NOMO-1 (cell line): ENCODE measurements around the gene MYO3B.
"Not testable (repeated sequence)": the region's sequence is repeated elsewhere in the genome, so short reads cannot be mapped to it uniquely, and the experiment has no call there.

ENCODE experiments used
- DNase-seq, 2 experiments: peaks; one replicate each; lab custom pipeline; 2025; ENCODE audit not compliant: unreplicated experiment in 2 of 2; lab: John Stamatoyannopoulos, UW

Gene MYO3B

DNA sequence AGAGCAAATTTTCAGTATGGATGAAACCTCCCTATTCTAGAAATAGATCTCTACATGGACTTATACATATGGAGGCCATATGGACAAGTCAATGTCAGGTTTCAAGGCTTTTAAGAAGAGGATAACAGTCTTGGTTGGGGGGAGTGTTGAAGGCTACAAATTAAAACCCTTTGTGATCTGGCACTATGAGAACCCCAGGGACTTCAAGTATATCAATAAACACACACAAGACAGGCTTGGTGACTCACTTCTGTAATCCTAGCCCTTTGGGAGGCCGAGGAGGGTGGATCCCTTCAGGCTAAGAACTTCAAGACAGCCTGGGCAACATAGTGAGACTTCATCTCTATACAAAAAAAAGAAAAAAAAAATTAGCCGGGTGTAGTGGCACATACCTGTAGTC, 410.0 kb downstream of the MYO3B start:
- no peak for DNase-seq

DNA sequence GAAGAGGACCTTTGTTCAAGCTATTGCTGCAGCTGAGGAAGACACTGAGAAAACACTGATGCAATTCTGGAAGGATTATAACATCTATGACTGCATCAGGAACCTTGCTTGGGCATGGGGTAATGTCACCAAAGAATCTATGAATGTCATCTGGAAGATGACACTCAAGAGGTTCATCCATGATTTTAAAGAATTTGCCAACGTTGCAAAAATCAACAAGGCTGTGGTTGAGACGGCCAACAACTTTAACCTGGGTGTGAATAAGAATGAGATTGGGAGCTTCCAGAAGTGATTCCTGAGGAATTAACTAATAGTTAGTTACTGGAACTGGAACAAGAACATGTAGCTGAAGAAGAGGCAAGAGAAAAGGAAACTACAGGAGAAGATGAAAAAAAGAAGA, 410.8 kb downstream of the MYO3B start:
- DNase-seq: no peak

DNA sequence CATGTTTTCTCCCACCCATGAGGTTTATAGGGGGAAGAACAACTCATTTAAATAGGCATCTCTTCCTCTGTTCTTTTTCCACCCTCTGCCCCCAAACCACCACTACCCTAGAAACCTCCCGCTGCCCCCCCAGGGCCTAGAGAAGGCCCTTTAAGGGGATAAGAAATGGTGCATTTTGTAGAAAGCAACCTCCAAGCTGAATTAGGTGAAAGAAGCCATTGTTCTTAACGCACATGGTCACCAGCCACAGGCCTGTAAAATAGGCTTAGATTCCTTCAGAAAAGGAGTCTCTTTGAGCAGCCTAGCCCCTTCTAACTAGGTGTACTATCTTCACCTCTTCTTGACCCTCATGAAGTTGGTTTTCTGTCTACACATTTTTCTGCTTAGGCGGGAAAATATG, 418.6 kb downstream of the MYO3B start:
- DNase-seq: no peak

DNA sequence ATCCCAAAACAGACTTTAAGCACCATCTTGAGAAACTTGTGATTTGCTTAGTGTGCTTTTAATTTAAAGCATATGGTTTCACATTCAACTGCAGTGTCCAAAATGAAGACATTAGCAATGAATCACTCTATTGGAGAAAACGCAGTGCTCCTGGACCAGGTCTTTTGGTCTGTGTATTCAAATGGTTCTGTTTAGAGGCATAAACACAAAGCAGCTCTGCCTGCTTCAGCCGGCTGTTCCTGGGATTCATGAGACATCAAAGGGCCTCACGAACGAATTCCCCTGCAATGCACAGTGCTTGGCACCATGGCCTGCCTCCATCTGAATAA, 420.1 kb downstream of the MYO3B start:
- DNase-seq: no peak

DNA sequence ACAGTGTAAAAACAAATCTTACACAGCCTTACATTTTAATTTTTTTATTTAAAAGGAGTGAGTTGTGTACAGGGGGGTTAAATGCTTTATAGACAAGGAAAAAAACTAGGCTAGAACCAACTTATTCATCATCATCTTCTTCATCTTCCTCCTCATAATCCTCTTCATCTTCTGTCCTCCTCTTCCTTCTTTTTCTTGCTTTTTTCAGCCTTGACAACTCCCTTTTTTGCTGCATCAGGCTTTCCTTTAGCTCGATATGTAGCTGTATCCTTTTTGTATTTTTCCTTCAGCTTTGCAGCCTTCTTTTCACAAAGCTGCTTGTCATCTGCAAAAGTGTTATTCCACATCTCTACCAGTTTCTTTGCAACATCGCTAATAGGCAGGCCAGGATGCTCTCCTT, 423.5 kb downstream of the MYO3B start:
- DNase-seq: no peak

DNA sequence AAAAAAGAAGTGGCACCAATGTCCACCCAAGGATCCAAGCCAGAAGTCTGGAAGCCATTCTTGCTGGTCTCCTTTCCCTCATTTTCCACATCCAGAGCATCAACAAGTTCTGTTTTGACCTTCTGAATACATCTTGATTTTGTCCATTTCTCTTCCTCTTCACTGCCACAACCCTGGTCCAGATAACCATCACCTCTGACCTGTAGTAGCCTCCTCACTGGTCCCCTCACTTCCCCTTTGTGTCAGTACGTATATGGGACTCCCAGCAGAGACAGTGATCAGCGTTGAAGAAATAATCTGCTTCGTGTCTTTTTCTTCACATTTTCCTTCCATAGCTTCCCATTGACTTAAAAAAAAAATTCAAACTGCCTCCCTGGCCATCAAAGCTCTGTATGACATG, 427.9 kb downstream of the MYO3B start:
- no peak for DNase-seq

DNA sequence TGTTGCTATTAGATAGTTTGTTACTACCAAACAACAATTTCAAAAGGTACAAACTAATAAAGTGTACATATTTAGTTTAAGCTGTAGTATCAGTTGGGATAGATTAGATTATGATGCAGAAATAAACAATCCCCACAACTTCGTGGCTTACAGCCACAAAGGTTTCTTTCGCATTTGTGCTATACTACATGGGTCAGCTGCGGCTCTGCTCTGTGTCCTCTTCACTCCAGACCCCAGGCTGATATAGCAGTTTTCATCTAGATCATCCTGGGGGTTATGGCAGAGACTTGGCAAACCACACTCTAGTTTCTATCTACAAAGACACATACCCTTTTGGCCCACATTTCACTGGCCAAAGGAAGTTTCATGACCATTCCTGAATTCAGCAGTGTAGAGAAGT, 429.2 kb downstream of the MYO3B start:
- DNase-seq: no peak

DNA sequence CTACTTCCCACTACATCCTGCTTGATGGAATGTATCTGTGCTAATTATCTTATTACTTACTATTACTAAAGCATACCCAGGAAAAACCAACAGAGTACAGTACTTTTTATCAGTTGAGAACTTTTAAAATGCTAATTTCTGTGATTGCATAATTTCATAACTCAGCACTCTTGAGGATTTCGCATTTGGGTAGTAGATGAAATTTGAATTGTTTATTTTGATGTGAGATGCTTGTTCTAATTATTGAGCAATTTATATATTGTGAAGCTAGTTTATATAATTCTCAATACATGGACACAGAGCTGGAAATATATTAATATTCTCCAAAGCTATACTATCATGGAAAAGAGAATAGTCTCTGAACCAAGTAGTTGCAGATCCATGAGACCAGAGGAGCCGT, 432.7 kb downstream of the MYO3B start:
- DNase-seq: no peak

DNA sequence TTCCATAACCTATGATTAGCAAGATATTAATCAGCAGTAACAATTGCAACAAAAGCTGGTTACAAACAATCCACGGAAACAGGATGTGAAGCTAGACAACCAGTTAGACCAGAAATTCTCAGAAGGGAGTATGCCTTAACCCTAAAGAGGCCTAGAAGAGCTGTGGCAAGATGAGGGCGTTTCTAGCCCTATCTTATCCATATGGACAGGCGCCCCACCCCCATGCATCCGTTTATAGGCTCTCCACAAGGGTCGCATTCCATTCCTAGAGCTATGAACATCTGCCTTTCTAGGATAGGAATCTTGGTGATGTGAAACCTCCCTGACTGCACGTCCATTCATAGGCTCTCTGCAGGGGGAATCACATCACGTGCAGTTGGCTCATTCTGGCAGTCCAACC, 441.0 kb downstream of the MYO3B start:
- not testable (repeated sequence) for DNase-seq

DNA sequence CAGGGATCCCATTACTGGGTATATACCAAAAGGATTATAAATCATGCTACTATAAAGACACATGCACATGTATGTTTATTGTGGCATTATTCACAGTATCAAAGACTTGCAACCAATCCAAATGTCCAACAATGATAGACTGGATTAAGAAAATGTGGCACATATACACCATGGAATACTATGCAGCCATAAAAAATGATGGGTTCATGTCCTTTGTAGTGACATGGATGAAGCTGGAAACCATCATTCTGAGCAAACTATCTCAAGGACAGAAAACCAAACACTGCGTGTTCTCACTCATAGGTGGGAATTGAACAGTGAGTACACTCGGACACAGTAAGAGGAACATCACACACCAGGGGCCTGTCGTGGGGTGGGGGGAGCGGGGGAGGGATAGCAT, 457.1 kb downstream of the MYO3B start:
- not testable (repeated sequence) for DNase-seq

DNA sequence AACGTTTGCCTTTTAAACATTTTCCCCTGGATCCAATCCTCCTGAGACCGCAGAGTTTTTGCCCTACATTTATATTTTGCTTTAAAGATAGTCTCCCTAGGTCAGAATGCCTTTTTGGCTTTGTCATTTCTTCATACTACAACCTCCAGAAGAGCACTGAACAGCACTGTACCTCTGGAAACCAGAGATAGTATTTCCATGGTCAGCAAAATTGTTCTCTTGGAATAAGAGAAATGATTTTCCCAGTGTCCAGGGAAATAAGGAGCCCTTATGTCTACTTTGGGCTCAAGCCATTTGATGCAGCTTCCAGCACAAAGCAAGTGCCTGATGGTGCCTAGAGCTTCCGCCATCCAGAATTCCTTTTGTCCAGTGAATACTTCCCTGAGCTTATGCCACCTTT, 461.7 kb downstream of the MYO3B start:
- DNase-seq: no peak

DNA sequence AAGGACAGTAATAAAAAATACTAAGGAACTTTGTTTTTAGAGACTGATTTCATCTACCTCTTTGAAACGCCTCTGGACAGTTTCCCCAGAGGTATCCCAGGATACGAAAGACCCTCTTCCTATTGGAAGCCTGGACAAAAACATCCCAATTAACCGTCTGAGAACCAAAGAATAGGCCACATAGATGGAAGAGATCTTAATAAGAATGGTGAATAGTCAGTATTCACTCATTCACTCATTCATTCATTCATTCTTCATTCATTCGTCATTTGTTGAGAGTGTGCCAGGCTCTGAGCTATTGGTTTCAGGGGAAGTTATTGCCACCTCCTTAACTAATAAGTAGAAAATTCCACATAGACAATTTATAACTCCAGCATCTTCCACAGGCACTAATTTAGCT, 464.0 kb downstream of the MYO3B start:
- no peak for DNase-seq

DNA sequence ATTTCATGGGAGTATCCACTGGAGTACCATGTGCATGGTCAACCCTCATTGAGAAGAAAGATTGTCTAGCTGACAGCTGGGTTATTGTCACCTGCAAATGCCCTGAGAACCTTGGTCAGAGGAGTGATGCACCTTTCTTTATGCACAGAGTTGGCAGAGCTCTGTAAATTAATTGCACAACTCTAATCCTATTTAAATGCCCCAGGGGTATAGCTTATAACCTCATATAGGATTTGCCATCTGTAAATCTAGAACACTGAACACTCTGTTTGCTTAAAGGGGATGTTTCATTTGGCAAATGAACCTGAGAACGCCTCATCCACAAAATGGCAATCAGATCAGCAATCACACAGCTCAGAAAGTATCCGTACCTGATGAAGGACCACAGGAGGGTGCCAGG, 465.4 kb downstream of the MYO3B start:
- DNase-seq: no peak

DNA sequence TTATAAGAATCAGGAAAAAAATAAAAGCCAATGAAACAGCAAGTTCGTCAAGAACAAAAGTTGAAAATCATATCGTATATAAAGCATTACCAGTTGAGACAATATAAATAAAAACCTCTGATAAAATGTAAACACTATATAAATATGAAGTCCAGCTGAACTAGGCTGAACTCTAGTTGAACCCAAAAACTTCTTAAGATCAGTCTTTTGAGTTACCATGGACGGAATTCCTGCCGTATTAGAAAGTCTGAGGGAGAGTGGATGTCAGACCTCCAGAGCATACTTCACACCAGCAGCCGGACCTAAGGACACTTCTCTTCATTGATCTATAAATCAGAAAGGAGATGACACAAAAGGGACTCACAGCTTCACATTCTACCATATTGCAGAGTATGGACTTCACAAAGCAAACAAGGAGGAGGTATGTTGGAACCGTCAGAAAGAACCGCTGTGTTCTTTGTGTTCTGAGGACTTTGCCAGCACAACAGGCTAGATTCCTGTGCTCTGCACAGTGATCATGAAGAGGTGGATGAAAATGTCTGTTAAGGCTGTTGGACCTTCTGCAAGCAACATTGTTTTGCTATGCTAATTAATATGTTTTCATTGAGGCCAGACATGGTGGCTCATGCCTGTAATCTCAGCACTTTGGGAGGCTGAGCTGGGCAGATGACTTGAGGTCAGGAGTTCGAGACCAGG, 469.9 kb downstream of the MYO3B start:
- no peak for DNase-seq

DNA sequence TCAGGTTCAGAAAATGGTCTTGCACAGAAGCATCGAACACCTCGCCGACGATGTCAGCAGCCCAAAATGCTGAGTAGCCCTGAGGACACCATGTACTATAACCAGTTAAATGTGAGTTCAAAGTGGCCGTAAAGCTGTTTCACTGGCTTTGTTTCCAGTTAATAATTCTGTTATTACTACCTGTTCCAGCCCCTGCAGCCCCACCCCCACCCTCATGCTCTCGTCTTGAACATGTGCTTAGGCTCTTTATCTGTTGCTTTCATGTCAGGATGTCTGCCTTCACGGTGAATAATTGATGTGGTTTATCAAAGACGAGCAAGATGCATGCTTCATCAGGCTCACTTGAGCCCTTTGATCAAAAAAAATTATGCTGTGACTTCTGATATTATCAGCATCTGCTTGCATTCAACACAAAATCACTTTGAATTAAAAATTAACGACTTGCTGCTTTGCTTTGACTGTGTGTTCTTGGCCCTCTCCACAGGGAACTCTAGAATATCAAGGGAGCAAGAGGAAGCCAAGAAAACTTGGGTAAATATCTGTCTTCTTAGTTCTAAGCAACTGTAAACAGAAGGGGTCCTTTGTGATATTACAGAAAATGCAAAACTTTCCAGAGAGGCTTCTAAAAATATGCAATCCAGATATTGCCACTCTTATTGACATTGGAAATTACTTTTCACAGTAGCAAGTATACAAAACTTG, 473.8 kb downstream of the MYO3B start:
- DNase-seq: no peak

DNA sequence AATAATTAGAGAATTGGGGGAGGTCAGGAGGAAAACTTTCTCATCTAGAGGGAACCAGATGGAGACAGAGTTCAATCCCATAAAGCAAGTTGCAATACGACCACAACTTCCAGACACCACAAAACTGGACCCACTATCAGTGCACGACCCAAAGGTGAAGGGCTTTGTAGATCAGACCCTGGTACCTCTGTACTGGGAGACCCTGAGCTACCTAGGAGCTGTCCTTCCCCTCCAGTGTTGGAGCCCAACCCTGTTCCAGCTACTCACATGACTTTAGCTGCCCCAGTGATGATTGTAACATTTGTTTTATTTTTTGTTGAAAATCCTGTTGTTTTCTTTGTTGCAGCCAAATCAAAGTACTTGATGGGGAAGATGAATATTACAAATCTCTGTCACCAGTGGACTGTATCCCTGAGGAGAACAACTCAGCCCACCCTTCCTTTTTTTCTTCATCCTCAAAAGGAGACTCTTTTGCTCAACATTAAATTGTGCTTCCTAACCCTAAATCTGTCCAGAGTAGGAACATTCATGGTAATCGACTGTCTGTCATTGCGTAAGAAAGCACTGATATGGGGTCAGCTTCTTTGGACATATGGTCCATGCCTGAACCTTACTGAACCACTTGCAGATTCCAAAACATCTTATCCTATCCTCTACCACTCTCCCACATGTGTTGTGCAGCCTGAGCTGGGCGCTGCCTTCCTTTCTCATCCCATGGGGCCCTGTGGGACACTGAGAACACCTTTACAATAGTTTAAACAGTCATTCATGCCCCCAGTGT, 474.9 kb downstream of the MYO3B start:
- DNase-seq: no peak

DNA sequence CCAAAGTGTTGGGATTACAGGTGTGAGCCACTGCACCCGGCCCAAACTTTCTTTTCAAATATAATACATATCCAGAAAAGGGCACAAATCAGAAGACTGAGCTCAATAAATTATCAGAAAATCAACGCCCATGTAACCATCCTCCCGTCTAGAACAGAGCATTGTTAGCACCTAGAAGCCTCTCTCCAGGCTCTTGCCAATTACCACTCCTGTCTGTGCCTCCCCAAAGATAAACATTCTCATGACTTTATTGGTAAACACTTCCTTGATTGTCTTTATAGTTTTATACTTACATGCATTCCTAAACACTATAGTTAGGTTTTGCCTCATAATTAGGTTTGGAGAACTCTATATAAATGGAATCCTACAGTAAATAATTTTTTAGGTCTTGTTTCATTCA, 478.7 kb downstream of the MYO3B start:
- DNase-seq: no peak

DNA sequence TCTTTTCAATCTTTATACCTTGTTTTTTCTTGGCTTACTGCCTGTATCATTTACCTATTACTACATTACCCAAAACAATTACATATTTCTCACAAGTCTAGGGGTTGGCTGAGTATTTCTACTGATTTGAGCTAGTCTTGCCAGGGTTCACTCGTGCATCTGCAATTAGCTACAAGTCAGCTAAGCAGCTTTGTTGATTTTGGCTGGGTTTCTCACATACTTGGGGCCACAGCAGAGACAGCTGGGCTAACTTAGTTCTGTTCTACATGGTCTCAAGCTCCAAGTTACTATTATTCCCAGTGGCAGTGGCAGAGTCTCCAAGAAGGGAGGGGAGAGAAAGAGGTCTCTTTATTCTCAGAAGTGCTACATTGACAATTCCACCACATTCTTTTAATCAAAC, 482.5 kb downstream of the MYO3B start:
- DNase-seq: no peak

DNA sequence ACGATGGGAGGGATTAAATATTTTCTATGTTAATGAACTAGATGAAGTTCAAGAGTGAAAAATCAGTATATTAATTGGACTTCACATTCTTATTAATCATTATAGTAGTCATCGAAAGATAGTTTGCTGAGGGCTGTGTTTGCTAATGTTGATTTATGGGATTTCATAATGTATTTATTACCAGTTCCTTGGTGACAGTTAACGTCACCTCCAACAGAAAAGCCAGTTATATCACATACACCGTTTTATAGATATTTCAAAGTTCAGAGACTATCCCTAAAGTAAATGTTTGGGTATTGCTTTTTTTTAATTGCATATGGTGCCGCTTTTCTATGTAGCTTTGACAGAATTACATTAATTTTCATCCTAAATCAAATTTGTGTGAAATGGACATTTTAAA, 487.8 kb downstream of the MYO3B start:
- no peak for DNase-seq

DNA sequence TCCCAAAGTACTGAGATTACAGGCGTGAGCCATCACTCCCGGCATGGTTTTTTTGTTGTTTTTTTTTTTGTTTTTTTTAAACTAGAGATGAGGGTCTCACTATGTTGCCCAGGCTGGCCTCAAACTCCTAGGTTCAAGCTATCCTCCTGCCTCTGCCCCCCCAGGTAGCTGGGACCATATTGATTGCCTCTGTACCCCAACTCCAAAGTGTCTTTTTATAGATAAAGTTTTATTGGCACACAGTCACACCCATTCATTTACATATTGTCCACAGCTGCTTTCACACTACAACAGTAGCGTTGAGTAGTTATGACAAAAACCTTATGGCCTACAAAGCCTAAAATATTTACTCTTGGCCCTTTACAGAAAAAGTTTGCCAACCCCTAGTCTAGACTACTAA, 492.0 kb downstream of the MYO3B start:
- no peak for DNase-seq

DNA sequence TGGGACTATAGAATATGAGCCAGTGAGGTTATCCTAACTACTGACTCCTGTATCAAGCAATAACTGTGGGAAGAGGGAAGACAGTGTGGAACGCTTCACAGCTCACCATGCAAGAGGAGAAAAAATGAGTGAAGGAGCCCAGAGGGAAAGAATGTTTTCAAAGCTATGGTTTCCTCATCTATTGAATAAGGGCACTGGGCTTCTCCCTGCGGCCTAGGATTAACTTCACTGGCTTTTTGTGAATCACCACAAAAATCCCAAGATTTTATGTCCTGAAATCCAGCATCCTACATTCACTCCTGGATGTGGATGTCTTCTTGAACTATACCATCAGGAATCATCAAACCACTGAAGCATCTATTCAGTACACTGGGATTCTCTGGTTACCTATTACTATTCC, 492.7 kb downstream of the MYO3B start:
- DNase-seq: no peak

DNA sequence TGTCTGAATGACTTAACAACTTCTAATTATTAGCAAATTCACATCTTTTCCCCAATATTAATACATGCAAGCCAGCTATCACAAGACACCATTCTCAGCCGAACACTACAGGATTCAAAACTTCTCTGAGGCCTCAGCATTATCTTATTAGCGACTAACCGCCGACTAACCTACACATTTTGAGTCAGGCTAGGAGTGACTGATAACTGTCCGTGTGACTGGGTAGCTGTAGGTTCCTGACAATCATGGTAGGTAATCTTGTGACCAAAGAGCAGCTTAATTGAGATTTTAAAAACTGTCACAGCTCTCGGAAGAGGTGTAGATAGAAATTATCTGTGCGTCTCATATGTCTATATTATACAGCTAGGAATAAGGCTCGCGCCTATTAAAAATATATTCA, 493.1 kb downstream of the MYO3B start:
- no peak for DNase-seq
